Parathyroid adenoma (tissue), 2 donors: ENCODE data around the gene TGM1.

Experiments used
- H2AFZ ChIP-seq: fragments of 300-600 bp; sonication (generic); one replicate; pipeline ENCODE4 v1.7.0; 2017; ENCODE audit warnings: antibody characterized with exemption, mild to moderate bottlenecking
- H3K27ac ChIP-seq: fragments of 300-600 bp; sonication (generic); one replicate; pipeline ENCODE4 v1.7.0; 2017
- H3K27me3 ChIP-seq: fragments of 300-600 bp; sonication (generic); one replicate; pipeline ENCODE4 v1.7.0; 2017; ENCODE audit warnings: low read length; ENCODE audit not compliant: control insufficient read depth, insufficient read depth
- H3K36me3 ChIP-seq: fragments of 300-600 bp; sonication (generic); one replicate; pipeline ENCODE4 v1.7.0; 2017; ENCODE audit warnings: low read length; ENCODE audit not compliant: control insufficient read depth, insufficient read depth
- H3K4me1 ChIP-seq: fragments of 300-600 bp; sonication (generic); one replicate; pipeline ENCODE4 v1.7.0; 2017; ENCODE audit warnings: control low read depth
- H3K4me2 ChIP-seq: fragments of 300-600 bp; sonication (generic); one replicate; pipeline ENCODE4 v1.7.0; 2017; ENCODE audit warnings: low read length
- H3K4me3 ChIP-seq: fragments of 300-600 bp; sonication (generic); one replicate; pipeline ENCODE4 v1.7.0; 2017; ENCODE audit warnings: low read depth, low read length
- H3K79me2 ChIP-seq: fragments of 300-600 bp; sonication (generic); one replicate; pipeline ENCODE4 v1.7.0; 2017; ENCODE audit warnings: control low read depth
- H3K9ac ChIP-seq: fragments of 300-600 bp; sonication (generic); one replicate; pipeline ENCODE4 v1.7.0; 2017; ENCODE audit warnings: mild to moderate bottlenecking
- H3K9me3 ChIP-seq: fragments of 300-600 bp; sonication (generic); one replicate; pipeline ENCODE4 v1.7.0; 2017; ENCODE audit warnings: low read length; ENCODE audit not compliant: control insufficient read depth
- CTCF ChIP-seq: fragments of 300-600 bp; sonication (generic); IDR thresholded peaks from one replicate; pipeline ENCODE4 v1.7.0; 2017; ENCODE audit warnings: antibody characterized with exemption, mild to moderate bottlenecking
- donor health status: primary hyperparathyroidism.

Gene TGM1

GRCh38 chr14:24280797-24281460, 18.0 kb upstream of the TGM1 start:
- no peak overlapping the region for H3K9ac ChIP-seq
- no peaks in the 10 kb centered on the region for H3K36me3 ChIP-seq
- no peak overlapping the region for H2AFZ ChIP-seq
- H3K4me1 ChIP-seq, result no peaks in the 10 kb centered on the region
- H3K9me3 ChIP-seq, result no peaks in the 10 kb centered on the region
- H3K79me2 ChIP-seq, result no peaks in the 10 kb centered on the region
- H3K4me2 ChIP-seq, result no peak overlapping the region
- H3K27ac ChIP-seq, result no peak overlapping the region
- no peak for TF ChIP-seq CTCF
- H3K4me3 ChIP-seq, result no peak overlapping the region
- H3K27me3 ChIP-seq, result no peaks in the 10 kb centered on the region

DNA sequence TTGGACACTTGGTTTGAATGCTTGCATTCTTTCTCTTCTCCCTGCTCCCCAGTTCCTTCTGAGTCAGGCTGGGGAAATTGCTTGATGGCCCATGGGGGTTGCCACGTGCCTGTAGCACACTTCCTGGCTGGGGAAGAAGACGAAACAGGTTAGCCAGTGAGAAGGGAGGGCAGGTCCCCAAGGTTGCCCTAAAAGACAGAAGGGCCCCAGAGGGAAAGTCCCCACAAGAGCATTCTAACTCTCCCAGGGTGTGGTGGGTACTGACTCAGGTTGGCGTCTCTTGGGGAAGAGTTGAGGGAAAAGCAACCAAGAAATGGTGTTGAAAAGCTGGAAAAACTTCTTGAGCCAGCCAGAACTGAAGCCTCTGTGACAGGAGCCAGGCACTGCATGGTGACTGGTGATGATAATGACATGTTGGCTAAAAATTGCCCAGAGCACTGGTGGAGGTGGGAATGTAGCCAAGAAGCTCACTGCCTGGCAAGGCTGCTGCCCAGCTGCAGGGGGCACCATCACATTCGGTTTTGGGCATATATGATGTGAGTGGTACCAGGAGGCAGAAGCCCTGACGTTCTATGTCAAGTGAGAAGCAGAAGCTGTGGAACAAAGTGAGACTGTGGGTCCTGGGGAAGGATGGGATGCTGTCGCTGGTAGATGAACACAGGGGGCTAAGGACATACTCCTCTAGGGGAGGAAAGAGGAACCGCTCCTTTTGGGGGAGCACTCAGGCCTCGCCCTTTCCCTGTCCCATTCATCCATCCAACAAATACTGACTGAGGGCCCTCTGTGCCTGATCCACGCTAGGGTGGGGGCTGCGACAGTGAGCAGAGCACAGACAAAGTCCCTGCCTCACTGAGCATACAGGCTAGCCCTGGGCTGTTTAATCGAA, 16.6 kb upstream of the TGM1 start:
- no peaks in the 10 kb centered on the region for H3K4me1 ChIP-seq
- peaks cover 8% of the 10 kb centered on the region for H3K79me2 ChIP-seq
- H3K36me3 ChIP-seq, result no peaks in the 10 kb centered on the region
- no peak overlapping the region for H3K4me3 ChIP-seq
- H3K4me2 ChIP-seq, result no peak overlapping the region
- H3K9me3 ChIP-seq, result no peaks in the 10 kb centered on the region
- no peak overlapping the region for H3K27ac ChIP-seq
- H2AFZ ChIP-seq, result no peak overlapping the region
- H3K9ac ChIP-seq, result no peak overlapping the region
- no peak for TF ChIP-seq CTCF
- no peaks in the 10 kb centered on the region for H3K27me3 ChIP-seq

GRCh38 chr14:24278424-24278823, 15.4 kb upstream of the TGM1 start:
- Histone ChIP-seq H3K27ac (no peak overlapping the region), H2AFZ (no peak overlapping the region), H3K9me3 (no peaks in the 10 kb centered on the region), H3K4me2 (no peak overlapping the region), H3K4me1 (no peaks in the 10 kb centered on the region), H3K27me3 (no peaks in the 10 kb centered on the region), H3K79me2 (peaks cover 8% of the 10 kb centered on the region), H3K9ac (no peak overlapping the region), H3K4me3 (no peak overlapping the region), H3K36me3 (no peaks in the 10 kb centered on the region)
- no peak for TF ChIP-seq CTCF

DNA sequence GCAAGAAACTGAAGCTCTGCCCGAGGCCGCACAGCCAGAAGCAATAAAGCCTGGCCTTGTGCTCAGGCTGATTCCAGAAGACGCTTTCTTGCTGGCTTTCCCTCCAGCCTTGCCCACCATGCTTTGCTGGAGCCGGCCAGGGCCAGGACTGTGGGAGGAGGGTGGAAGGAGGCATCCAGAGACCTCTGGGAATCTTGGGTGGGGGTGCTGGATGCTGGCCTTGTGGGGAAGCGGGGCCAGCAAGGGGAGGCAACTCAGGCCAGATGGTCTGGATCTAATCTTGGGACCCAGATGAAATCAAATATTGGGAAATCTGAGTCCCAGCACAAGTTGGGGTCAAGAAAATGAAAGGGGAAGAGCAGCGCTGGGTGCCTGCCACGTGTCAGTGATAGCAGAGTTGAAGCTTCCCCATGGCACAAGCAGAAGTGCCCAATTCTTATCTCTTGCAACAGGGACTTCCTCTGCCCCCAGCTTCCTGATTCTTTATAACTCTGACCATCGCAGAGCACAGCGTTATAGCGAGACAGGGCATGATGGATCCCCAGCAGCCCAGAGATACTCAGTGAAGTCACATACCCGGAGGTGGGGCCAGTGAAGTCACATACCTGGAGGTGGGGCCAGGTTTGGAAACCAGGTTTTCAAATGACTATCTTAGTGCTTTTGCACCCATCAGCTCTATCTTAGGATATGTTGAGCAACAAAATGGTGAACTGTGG, 14.8 kb upstream of the TGM1 start:
- Histone ChIP-seq H3K4me2 (no peak overlapping the region), H3K36me3 (no peaks in the 10 kb centered on the region), H3K4me1 (no peaks in the 10 kb centered on the region), H3K9me3 (no peaks in the 10 kb centered on the region), H3K27ac (no peak overlapping the region), H3K27me3 (no peaks in the 10 kb centered on the region), H3K4me3 (no peak overlapping the region), H2AFZ (no peak overlapping the region), H3K9ac (no peak overlapping the region), H3K79me2 (peaks cover 8% of the 10 kb centered on the region)
- TF ChIP-seq CTCF, result no peak
